Kidney capillary endothelial cell (primary cell): ENCODE results near the gene CELSR1.

Source experiments
- DNase-seq: peaks from one replicate; pipeline ENCODE4 v3.0.0-alpha.2; 2018; ENCODE audit warnings: low spot score

CELSR1 gene

DNA sequence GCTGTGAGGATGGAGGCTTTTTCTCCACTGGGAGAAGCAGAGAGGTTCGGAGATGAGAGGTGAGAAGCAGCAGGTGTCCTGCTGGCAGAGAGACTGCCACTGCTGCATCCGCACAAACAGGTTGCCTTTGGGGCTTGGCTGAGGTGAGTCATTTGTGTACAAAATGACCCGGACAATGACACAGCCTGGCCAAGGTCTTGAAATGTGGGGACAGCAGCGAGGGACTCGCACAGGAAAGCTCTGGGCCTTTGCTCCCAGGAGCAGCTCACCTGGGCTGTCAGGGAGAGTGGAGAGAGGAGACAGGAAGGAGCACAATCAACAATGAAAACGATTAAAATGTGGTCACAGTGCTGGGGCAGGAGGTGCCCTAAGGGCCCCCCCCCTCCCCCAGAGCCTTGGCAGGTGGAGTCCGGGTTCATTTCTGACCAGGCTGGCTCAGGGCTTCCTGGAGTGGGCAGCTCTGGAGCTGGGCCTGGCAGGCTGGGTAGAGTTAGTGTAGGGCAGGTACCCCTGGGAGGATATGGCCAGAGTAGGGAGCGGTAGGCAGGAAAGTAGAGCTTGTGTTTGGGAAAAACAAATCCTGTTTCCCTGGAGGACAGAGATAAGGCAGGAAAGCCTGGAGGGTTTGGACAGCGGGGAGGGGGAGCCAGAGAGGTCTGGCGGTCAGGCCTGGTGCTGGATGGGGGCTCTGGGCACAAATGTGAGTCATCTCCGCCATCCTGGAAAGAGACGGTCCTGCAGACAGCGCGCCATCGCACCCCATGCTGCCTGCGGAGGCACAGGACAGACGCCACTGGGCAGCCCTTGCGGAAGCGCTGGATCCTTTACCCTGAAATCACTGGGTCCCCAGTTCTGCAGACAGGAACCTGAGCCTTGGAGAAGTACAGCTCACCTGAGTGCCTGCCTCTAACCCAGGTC, 37.8 kb upstream of the CELSR1 start:
- no peak for DNase-seq

- DNase-seq: no peak
Observed at GRCh38 chr22:46574438-46574992, 37.1 kb upstream of the CELSR1 start.

GRCh38 chr22:46573781-46574437, 36.5 kb upstream of the CELSR1 start:
- DNase-seq: no peak

- no peak for DNase-seq
Observed at GRCh38 chr22:46572911-46573780, 35.7 kb upstream of the CELSR1 start.

GRCh38 chr22:46571642-46572250, 34.3 kb upstream of the CELSR1 start:
- DNase-seq: no peak

DNA sequence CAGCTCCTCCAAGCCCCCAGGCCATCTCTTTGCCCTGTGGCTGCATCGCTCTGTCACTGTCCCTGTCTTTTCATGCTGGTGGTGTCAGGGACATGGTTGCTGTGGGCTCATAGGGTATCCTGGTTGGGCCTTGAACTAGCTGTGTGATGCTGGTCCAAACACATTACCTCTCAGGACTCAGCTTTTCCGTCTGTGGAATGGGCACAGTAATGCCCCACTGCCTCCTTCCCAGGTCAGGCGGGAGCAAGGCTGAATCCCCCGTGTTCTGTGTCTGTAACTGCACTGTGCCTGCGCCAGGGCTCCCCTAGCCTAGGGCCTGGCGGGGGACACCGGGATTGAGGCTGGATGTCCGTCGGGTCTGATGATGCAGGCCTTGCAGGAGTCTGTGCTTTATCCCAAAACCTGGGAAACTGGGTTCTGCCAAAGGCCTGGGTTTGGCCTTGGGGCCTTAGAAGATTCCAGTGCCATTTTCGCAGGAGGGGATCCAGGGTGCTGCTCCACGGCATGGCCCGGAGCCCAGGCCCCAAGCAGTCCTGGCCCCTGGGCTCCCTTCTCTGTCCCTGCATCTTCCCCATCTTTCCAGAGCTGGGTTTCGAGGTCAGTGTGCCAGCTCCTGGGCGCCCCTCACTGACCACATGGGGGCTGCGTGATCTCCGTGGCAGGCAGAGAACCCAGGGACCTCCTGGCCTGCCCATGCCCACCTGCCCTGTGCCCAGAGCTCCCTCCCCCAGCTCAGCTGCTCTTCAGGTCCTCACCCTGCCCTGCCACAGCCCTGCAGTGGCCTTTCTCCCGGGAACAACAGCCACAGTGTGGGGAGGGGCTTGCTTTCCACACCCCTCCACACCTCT, 32.7 kb upstream of the CELSR1 start:
- no peak for DNase-seq

DNA sequence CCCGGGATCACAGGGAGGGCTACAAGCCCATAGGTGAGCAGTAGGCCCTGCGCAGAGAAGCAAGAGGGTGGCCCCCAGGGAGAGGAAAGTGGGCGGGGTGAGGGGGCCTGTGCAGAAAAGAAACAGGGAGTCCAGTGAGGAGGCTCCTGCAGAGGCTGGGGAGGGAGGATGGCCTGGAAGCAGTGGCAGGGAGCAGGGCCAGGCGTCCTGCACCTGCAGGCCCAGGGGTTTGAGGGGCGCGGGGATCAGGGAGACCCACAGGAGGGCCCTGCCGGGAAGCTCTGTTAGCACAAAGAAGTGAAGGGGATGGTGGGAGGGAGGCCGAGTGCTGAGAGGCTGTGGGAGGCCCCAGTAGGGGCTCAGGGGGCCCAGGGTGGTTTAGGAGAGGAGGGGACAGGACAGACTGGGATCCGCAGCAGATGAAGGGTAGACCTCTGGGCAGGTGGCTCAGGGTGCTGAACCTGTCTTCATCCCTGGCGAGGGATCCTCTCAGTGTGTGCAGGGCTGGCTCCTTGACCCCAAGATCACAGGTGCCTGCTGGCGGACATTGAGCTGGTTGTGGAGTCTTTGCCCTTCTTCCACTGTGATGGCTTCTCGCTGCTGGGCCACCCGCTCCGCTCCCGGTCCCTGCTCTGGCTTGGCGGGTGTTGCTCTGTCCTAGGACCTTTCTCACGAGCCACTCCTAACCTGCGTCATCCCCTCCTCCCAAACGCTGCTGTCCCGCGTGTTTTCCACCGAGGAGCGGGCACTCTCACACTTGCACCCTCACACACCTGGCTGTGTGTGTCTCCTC, 31.8 kb upstream of the CELSR1 start:
- no peak for DNase-seq

DNA sequence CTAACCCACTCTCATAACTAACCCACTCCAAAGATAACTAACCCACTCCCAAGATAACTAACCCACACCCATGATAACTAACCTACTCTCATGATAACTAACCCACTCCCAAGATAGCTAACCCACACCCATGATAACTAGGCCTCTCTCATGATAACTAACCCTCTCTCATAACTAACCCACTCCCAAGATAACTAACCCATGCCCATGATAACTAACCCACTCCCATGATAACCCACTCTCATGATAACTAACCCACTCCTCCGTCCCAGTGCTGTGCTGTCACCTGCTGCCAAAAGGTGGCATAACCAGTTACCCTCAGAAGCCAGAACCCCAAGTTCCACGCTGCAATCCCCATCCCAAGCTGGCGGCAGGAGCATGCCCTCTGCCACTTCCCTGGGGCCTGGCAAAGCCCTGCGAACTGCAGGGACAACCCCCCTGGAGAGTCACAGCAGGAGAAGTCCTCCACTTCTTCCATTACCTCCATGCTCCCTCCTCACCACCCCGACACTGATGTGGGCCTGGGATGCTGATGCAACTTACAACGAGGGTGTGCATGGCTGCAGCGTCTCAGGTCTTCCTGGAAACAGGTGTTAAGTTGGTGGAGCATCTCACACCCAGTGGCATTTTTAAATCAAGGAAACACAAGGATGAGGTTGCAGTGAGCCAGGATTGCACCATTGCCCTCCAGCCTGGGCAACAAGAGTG, 30.8 kb upstream of the CELSR1 start:
- DNase-seq: no peak

- no peak for DNase-seq
Observed at GRCh38 chr22:46567471-46567870, 30.1 kb upstream of the CELSR1 start.

GRCh38 chr22:46564084-46564714, 26.8 kb upstream of the CELSR1 start:
- no peak for DNase-seq

DNA sequence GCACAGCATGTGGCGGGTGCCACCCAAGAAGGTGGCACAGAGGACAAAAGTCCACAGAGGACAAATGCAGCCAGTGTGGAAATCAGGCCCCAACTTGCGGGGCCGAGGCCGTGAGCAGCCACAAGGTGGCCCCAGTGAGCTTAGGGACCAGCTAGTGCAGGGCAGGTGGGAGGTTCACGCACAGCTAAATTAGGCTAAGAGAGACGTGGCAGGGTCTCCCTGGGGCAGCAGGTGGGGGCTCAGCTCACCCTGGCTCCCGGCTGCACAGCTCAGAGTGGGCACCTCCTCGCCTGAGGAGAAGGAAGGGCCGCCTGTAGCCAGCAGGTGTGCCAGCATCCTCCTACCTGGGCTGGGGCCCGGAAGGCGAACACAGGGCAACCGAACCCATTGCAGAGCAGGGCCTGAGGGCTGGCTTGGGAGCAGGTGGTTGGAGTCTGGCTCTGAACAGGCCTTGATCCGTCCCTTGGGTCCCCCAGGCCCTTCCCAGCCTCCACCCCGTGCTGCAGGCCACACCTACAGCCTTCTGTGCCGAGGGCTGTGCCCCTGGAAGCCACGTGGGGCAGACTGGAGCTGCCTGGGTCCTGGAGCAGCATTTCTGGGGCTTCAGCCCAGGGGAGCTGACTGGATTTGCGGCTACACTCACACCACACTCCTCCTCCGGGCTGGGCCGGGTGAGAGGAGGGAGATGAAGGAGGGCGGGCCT, 26.1 kb upstream of the CELSR1 start:
- DNase-seq: peak; percentile 47

GRCh38 chr22:46561435-46561905, 24.1 kb upstream of the CELSR1 start:
- no peak for DNase-seq

- DNase-seq: no peak
Observed at GRCh38 chr22:46560696-46561295, 23.4 kb upstream of the CELSR1 start.

DNA sequence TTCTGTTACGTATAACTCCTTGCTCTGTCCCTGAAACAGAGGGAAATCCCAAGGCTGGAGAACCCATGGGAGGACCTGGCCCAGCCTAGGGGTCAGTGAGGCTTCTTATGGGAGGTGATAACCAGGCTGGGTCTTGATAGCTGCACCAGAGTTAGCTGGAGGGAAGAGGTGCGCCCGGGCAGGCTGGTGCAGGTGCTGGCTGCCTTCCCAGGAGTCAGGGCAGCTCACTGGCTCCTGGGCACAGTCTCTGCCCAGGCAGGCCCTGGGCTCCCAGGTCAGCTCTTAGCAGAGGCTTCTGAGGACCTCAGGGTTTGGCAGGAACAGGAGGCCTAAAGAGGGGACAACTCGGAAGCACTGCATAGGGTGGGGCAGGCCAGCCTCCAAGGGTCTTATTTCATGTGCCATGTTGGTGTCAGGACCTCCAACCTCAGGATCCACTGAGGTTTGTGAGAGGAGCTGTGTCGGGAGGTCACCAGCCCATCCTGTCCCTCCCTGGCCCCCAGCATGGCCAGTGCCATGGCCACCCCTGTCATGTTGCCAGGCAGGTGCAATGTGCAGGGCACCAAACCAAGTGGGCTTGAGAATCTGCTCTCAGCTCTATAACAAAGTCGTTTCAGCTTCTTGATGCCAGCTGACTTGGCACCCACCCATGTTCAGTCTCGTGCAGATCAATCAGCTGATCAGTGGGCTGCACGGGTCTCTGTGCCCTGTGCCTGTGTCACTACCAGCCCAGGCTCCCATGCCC, 20.5 kb upstream of the CELSR1 start:
- no peak for DNase-seq

DNA sequence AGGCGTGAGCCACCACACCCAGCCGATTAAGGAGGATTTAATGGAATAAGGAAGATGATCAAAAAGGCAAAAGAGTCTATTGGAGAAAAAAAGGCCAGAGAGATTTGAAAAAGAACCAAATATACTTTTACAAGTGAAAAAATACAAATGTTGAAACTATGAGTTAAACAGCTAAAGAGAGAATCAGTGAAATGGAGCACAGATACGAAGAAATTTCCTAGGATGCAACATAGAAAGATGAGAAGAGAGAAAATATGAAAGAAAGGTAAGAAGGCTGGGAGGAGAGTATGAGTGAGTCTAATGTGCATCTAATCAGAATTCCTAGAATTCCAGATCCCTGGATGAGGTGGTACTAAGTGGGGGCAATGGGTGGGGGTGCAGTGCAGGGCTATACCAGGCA, 19.4 kb upstream of the CELSR1 start:
- no peak for DNase-seq

GRCh38 chr22:46553189-46553588, 15.8 kb upstream of the CELSR1 start:
- DNase-seq: no peak

DNA sequence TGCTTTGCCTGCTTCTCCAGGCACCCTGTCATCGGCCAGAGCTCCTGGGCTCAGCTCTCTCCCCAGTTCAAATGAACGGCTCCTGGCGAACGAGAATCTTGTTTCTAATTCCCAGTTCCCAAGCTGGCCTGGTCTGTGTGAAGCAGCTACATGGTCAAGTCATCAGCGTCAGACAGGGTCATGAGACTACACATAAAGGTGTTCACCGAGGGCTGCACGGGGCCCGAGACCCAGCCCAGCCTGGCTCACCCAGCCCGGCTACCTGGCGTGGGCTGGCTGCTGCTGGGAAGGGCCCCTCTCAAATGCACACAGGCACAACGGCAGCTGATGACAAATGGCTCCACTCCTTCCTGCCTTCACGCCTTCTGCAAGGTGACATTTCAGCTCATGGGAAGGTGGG, 14.6 kb upstream of the CELSR1 start:
- DNase-seq: no peak
